ENCODE data around the gene SLIT3.

DNA sequence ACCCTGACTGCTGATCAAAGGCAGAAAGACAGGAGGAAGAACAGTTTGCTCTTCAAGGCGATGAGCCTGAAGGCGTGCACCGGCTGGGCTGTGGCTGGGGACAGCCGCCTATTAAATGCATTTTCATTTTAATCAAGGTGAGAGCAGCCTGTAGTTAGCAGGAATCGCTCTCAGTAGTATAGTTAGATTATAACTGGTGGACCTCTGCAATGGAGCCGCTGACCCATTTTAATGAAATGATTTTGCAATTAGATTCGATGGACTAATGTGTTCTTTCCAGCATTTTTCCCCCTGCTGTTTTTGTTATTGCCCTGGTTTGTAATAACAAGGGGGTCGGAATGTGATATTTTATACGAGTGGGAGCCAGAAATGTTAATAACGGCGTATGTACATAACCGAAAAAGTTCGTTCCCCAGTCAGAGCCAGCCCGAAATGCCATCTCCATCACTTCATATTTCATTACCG is 535.8 kb downstream of the SLIT3 start:
- no peak for TF ChIP-seq EZH2phosphoT487 (conservative IDR thresholded peaks at IDR 0.05; ENCODE audit: low read length)
- TF ChIP-seq, protein P1, sequence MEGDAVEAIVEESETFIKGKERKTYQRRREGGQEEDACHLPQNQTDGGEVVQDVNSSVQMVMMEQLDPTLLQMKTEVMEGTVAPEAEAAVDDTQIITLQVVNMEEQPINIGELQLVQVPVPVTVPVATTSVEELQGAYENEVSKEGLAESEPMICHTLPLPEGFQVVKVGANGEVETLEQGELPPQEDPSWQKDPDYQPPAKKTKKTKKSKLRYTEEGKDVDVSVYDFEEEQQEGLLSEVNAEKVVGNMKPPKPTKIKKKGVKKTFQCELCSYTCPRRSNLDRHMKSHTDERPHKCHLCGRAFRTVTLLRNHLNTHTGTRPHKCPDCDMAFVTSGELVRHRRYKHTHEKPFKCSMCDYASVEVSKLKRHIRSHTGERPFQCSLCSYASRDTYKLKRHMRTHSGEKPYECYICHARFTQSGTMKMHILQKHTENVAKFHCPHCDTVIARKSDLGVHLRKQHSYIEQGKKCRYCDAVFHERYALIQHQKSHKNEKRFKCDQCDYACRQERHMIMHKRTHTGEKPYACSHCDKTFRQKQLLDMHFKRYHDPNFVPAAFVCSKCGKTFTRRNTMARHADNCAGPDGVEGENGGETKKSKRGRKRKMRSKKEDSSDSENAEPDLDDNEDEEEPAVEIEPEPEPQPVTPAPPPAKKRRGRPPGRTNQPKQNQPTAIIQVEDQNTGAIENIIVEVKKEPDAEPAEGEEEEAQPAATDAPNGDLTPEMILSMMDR (IDR thresholded peaks at IDR 0.05; ENCODE audit: insufficient read depth, low read length, poor library complexity, severe bottlenecking): no peak

Data from SU-DHL-6 (cell line).